ENCODE results near the gene KCNK10. TPM values are rescaled to one million over a fixed set of nuclear protein-coding genes. Genes with fewer than 3 reads are reported as not detected.
A peak's percentile ranks its signal among the peaks of the same experiment; 100 is the strongest.

The KCNK10 gene
- total RNA-seq, 1 donor from 2014 or later, result not detected

GRCh38 chr14:88170333-88170732 is 152.7 kb downstream of the KCNK10 start:
- Histone ChIP-seq H3K9me3 (no peaks in the 10 kb centered on the region), H3K27me3 (no peaks in the 10 kb centered on the region), H3K4me3 (no peak overlapping the region), H3K27ac (no peak overlapping the region), H3K36me3 (no peaks in the 10 kb centered on the region), H3K4me1 (no peaks in the 10 kb centered on the region)
- TF ChIP-seq, protein P1, sequence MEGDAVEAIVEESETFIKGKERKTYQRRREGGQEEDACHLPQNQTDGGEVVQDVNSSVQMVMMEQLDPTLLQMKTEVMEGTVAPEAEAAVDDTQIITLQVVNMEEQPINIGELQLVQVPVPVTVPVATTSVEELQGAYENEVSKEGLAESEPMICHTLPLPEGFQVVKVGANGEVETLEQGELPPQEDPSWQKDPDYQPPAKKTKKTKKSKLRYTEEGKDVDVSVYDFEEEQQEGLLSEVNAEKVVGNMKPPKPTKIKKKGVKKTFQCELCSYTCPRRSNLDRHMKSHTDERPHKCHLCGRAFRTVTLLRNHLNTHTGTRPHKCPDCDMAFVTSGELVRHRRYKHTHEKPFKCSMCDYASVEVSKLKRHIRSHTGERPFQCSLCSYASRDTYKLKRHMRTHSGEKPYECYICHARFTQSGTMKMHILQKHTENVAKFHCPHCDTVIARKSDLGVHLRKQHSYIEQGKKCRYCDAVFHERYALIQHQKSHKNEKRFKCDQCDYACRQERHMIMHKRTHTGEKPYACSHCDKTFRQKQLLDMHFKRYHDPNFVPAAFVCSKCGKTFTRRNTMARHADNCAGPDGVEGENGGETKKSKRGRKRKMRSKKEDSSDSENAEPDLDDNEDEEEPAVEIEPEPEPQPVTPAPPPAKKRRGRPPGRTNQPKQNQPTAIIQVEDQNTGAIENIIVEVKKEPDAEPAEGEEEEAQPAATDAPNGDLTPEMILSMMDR (IDR thresholded peaks at IDR 0.05), result no peak
- no peak for DNase-seq (ENCODE audit: low spot score in 2 of 2)
- intact Hi-C loops (cut with DNase I), result no loop called here

DNA sequence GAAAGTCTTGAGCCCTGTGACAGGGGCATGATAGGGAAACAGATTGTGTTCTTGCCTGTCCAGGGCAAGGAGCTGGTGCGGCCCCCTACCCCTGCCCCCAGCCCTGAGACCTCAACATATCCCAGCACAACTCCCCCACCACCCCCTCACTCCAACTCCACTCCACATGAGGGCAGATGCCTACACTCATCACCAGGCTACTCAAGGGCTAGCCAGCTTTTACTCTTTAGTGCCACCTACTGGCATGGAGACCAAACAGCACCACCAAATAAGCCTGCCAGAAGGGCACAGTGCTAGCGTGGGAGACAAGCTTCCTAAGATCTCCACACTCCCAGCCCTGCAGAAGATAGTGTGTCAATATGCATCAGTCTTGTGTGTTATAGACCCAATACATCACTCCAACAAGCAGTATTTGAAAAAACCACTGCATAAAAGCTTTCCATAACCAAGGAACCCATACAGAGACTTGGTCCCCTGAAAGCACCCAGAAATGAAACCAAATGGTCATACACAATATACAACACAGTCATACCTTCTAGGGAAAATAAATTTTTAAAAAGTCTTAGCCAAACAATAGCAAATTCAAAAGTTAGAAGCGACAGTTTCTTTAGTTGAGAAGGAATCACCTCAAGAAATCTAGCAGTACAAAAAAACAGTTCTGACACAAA is 154.4 kb downstream of the KCNK10 start:
- Histone ChIP-seq H3K27me3 (no peaks in the 10 kb centered on the region), H3K4me3 (no peak overlapping the region), H3K4me1 (no peaks in the 10 kb centered on the region), H3K36me3 (no peaks in the 10 kb centered on the region), H3K27ac (no peak overlapping the region), H3K9me3 (no peaks in the 10 kb centered on the region)
- TF ChIP-seq, protein P1 (IDR thresholded peaks at IDR 0.05), result peak; percentile 24 to 62 (median 26)
- DNase-seq (ENCODE audit: low spot score in 2 of 2), result no peak
- intact Hi-C loops (cut with DNase I), result loop anchor here (5.0 kb wide), 1 partner anchor 156 kb away; no protein-coding TSS in a partner anchor

- intact Hi-C loops (cut with DNase I), result loop anchor here (5.0 kb wide), 1 partner anchor 156 kb away; no protein-coding TSS in a partner anchor
- Histone ChIP-seq H3K36me3 (no peaks in the 10 kb centered on the region), H3K4me3 (no peak overlapping the region), H3K27ac (no peak overlapping the region), H3K9me3 (no peaks in the 10 kb centered on the region), H3K27me3 (no peaks in the 10 kb centered on the region), H3K4me1 (no peaks in the 10 kb centered on the region)
- no peak for DNase-seq (ENCODE audit: low spot score in 2 of 2)
- TF ChIP-seq, protein P1 (IDR thresholded peaks at IDR 0.05), result no peak
These were observed 155.0 kb downstream of the KCNK10 start for GRCh38 chr14:88168025-88168424.

GRCh38 chr14:88166616-88167015 is 156.5 kb downstream of the KCNK10 start:
- no peaks in the 10 kb centered on the region for H3K36me3 ChIP-seq
- TF ChIP-seq, protein P1 (IDR thresholded peaks at IDR 0.05), result no peak
- no peaks in the 10 kb centered on the region for H3K4me1 ChIP-seq
- no peak overlapping the region for H3K4me3 ChIP-seq
- H3K27ac ChIP-seq, result no peak overlapping the region
- H3K27me3 ChIP-seq, result no peaks in the 10 kb centered on the region
- no peak for DNase-seq (ENCODE audit: low spot score in 2 of 2)
- intact Hi-C loops (cut with DNase I), result loop anchor here (5.0 kb wide), 1 partner anchor 154 kb away; no protein-coding TSS in a partner anchor
- no peaks in the 10 kb centered on the region for H3K9me3 ChIP-seq

DNA sequence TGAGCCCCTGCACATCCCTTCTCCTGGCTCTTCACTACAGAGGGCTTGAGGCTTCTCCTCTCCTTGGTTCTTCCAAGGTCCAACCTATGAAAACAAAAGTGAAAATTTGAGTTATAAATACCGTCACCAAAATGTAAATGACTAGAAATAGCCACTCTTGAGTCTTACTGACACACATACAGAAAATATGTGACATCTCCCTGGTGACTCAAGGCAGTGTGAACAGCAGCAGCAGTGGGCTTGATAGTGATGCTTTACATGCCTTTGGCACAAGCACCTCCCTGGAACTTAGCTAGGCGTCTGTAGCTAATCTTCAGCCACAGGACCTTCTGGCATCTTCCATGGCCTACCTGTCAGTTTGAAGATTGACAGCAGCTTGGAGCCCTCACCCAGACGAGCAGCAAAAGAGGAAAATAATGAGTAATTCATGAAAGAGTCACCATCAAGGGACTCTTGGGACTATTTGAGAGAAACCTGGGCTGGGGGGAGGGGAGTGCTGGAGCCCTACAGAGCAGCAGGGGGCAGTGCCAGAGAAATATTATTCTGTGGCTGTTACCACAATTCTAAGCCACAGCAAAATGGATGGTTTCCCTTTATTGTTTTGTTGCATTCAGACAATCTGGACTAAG is 158.0 kb downstream of the KCNK10 start:
- Histone ChIP-seq H3K27me3 (no peaks in the 10 kb centered on the region), H3K36me3 (no peaks in the 10 kb centered on the region), H3K4me1 (no peaks in the 10 kb centered on the region), H3K4me3 (no peak overlapping the region), H3K27ac (no peak overlapping the region), H3K9me3 (no peaks in the 10 kb centered on the region)
- intact Hi-C loops (cut with DNase I), result loop anchor here (5.0 kb wide), 1 partner anchor 153 kb away; no protein-coding TSS in a partner anchor
- TF ChIP-seq, protein P1 (IDR thresholded peaks at IDR 0.05), result no peak
- no peak for DNase-seq (ENCODE audit: low spot score in 2 of 2)

All from ascending aorta (tissue), 2 donors.